Heart right ventricle (tissue), 16 donors: Measurements from ENCODE around the gene TBRG4. TPM values are rescaled to one million over a fixed set of nuclear protein-coding genes. Genes with fewer than 3 reads are reported as not detected.

Experiments used
- ATAC-seq, 8 donors: fragments of 200-7000 bp; cut with Tn5 transposase; one replicate each; pipeline ENCODE4 v1.9.1; 2020; ENCODE audit warnings: mild to moderate bottlenecking in 8 of 8, moderate library complexity in 8 of 8, moderate number of reproducible peaks in 1 of 8
- DNase-seq, 2 donors: peaks; one replicate each; pipeline ENCODE4 v3.0.0-alpha.2; 2020
- H3K27ac ChIP-seq, 10 donors: fragments of 200-600 bp; sonication (generic) in 2 of 10; one replicate each; pipeline versions ENCODE4 v1.5.0 to v1.8.0; 2020 to 2022; ENCODE audit warnings: mild to moderate bottlenecking in 3 of 10
- H3K27me3 ChIP-seq, 7 donors: fragments of 200-600 bp; one replicate each; pipeline ENCODE4 v1.8.0; 2021 to 2022; ENCODE audit warnings: mild to moderate bottlenecking in 2 of 7
- H3K36me3 ChIP-seq, 9 donors: fragments of 200-600 bp; sonication (generic) in 1 of 9; one replicate each; pipeline versions ENCODE4 v1.5.0 to v1.8.0; 2020 to 2022; ENCODE audit warnings: mild to moderate bottlenecking in 2 of 9
- H3K4me1 ChIP-seq, 9 donors: fragments of 200-600 bp; sonication (generic) in 1 of 9; one replicate each; pipeline versions ENCODE4 v1.5.0 to v1.8.0; 2020 to 2022; ENCODE audit warnings: mild to moderate bottlenecking in 4 of 9
- H3K4me3 ChIP-seq, 10 donors: fragments of 200-600 bp; sonication (generic) in 2 of 10; one replicate each; pipeline versions ENCODE4 v1.5.0 to v1.8.0; 2020 to 2022; ENCODE audit warnings: mild to moderate bottlenecking in 7 of 10, moderate library complexity in 2 of 10
- H3K9me3 ChIP-seq, 11 donors: fragments of 200-600 bp in 10 of 11; sonication (generic) in 2 of 11; one replicate each; pipeline versions ENCODE4 v1.5.0 to v1.8.0; 2013 to 2022; ENCODE audit warnings: mild to moderate bottlenecking in 2 of 11, control low read depth in 1 of 11, moderate library complexity in 1 of 11
- WGBS, 2 donors: extraction: QIAGEN DNeasy Blood & Tissue Kit; methylation state at CpG; one replicate each; pipeline ENCODE4 v1.1.7; 2013; ENCODE audit warnings: inconsistent platforms in 1 of 2; 5-methylcytosine and 5-hydroxymethylcytosine counted together
- intact Hi-C, 10 donors: fragments of 100-400 bp; cut with DNase I; formaldehyde crosslinking; loops; one replicate each; pipeline versions ENCODE4 v1.11.1 to v1.14.2; 2022
- polyA plus RNA-seq, 2 donors: library from polyadenylated mRNA; stranded (reverse); fragments of 200-250 nt; gene quantifications; one replicate each; pipeline ENCODE4 v1.2.3, GENCODE V29; 2013
- total RNA-seq, 10 donors: library from RNA; stranded (reverse); fragmentation: NEBNext Ultra II Directional in 3 of 10; extraction: Animal tissue kit (Norgen Biotek cat#: 25700) in 3 of 10; gene quantifications; one replicate each; pipeline versions ENCODE4 v1.2.1 to v1.2.4, GENCODE V29; 2021 to 2023
- TF ChIP-seq, protein P1 (sequence below), 9 donors: fragments of 200-600 bp; sonication (generic) in 2 of 9; IDR thresholded peaks; one replicate each; pipeline versions ENCODE4 v1.5.0 to v1.8.0; 2021 to 2022; ENCODE audit warnings: antibody characterized with exemption in 9 of 9, mild to moderate bottlenecking in 5 of 9, moderate library complexity in 1 of 9
- donor health status: Arrhythmogenic right ventricular cardiomyopathy.
- donor health status: ischemic (EF 13 %, LVEDD 7.1; RV severe dilation, severe dysfunction).
- donor health status: healthy with polysubstance abuse.
- donor health status: DM: no; HTN: yes; CAD: no.
- donor health status: DM: no; HTN: no; CAD: no.
- donor health status: ischemic (EF 25% LVEDD 6.9; RV normal size, moderate dysfunction).
- donor health status: ischemic (EF 25% LVEDD 5.7; RV mildly dilated, moderate dysfunction).
- donor health status: healthy.
- donor health status: DM: yes; HTN: yes; CAD: no.
- donor health status: Ischemic cardiomyopathy.
- donor health status: ischemic (EF 35%, LVEDD 5.7; RV mildly dilated, moderate dysfunction).
- donor health status: nonischemic (EF 11% LVEDD 7.7; RV severe dilation, severe dysfunction).
- donor health status: DM: yes; HTN: yes; CAD: no.
- donor health status: PGD.
- donor health status: ischemic (EF 29% LVEDD 5.4; RV normal size, mild dysfunction).
- donor health status: nonischemic (EF 23%, LVEDD 6.1; RV moderate dilation, normal function).

TBRG4 gene
- total and polyA plus RNA-seq, 12 donors = 57.1 to 93.9 (median 67.4) TPM

- no peak overlapping the region for H3K27ac ChIP-seq
- H3K27me3 ChIP-seq = no peaks in the 10 kb centered on the region
- peaks cover 0 to 55% (median 25%) of the 10 kb centered on the region in 9 donors for H3K36me3 ChIP-seq
- TF ChIP-seq, protein P1, sequence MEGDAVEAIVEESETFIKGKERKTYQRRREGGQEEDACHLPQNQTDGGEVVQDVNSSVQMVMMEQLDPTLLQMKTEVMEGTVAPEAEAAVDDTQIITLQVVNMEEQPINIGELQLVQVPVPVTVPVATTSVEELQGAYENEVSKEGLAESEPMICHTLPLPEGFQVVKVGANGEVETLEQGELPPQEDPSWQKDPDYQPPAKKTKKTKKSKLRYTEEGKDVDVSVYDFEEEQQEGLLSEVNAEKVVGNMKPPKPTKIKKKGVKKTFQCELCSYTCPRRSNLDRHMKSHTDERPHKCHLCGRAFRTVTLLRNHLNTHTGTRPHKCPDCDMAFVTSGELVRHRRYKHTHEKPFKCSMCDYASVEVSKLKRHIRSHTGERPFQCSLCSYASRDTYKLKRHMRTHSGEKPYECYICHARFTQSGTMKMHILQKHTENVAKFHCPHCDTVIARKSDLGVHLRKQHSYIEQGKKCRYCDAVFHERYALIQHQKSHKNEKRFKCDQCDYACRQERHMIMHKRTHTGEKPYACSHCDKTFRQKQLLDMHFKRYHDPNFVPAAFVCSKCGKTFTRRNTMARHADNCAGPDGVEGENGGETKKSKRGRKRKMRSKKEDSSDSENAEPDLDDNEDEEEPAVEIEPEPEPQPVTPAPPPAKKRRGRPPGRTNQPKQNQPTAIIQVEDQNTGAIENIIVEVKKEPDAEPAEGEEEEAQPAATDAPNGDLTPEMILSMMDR (IDR thresholded peaks at IDR 0.05) = no peak
- peaks cover 0 to 12% (median 5%) of the 10 kb centered on the region in 9 donors for H3K4me1 ChIP-seq
- 86% methylated on average over 9 of the region's 9 CpGs for WGBS, 2 donors
- no peaks in the 10 kb centered on the region for H3K9me3 ChIP-seq
- no peak overlapping the region for H3K4me3 ChIP-seq
- intact Hi-C loops = loop anchor here in 1 of 10 donors (10.0 kb wide), 1 partner anchor 57 kb away; no protein-coding TSS in a partner anchor
- DNase-seq (no peak), ATAC-seq (no peak)
Observed at GRCh38 chr7:45077579-45077978, 33.9 kb downstream of the TBRG4 start.

GRCh38 chr7:45076946-45077345, 34.6 kb downstream of the TBRG4 start:
- TF ChIP-seq, protein P1 (IDR thresholded peaks at IDR 0.05) = no peak

DNA sequence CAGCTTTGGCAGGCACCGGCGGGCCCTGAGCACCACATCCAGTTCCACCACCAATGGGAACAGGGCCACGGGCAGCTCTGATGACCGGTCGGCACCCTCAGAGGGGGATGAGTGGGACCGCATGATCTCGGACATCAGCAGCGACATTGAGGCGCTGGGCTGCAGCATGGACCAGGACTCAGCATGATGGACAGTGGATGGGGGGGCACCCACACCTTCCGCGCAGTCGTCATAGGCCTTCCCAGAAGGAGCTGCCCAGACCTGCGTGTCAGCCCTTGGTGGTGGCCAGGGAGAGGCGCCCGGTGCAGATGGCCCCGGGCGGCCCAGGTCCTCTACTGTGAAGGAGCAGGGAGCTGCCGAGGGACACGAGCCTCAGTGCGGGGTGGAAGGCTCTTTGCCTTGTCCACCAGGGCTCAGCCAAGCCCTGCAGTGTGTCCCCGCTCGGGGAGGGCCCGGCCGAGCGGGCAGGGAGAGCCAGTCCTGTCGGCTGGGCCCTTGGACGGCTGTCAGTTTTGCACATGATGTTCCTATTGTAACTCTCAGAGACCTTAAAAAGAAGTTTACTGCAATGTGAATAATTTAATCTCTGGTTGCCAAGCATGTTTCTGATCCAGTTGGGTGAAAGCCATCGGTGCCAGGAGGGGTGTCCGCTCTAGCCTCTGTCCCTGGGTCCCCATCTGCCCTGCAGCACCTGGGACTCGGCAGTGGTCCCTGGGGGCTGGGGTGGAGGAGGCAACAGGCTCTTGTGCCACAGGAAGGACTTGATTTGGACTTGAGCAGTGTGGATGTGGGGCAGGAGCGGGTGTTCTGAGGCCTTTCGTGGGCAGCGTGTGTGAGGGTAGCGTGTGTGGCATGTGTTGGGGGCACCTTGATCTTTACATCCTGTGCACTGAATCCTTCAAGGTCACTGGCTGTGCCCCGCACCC, 35.4 kb downstream of the TBRG4 start:
- Histone ChIP-seq H3K9me3 (no peaks in the 10 kb centered on the region), H3K27me3 (no peaks in the 10 kb centered on the region), H3K4me1 (peaks cover 0 to 12% (median 3%) of the 10 kb centered on the region in 9 donors), H3K4me3 (no peak overlapping the region), H3K27ac (no peak overlapping the region), H3K36me3 (peaks cover 0 to 69% (median 34%) of the 10 kb centered on the region in 9 donors)
- TF ChIP-seq, protein P1 (IDR thresholded peaks at IDR 0.05) = no peak
- DNase-seq (no peak), ATAC-seq (peak in 1 of 8 donors; percentile 5)
- 93% methylated on average over 35 of the region's 35 CpGs for WGBS, 2 donors
- intact Hi-C loops = loop anchor here in 2 of 10 donors (1.0 to 10.0 kb wide), 2 partner anchors 23 to 59 kb away; no protein-coding TSS in a partner anchor

More at GRCh38 chr7:45076946-45077345, 34.6 kb downstream of the TBRG4 start:
- Histone ChIP-seq H3K27me3 (no peaks in the 10 kb centered on the region), H3K9me3 (no peaks in the 10 kb centered on the region), H3K4me1 (peaks cover 0 to 12% (median 3%) of the 10 kb centered on the region in 9 donors), H3K27ac (no peak overlapping the region), H3K4me3 (no peak overlapping the region), H3K36me3 (peaks cover 0 to 61% (median 26%) of the 10 kb centered on the region in 9 donors)
- DNase-seq (no peak), ATAC-seq (no peak)
- WGBS, 2 donors = 90 to 96% methylated on average over 5 of the region's 5 CpGs
- intact Hi-C loops = loop anchor here in 2 of 10 donors (1.0 to 10.0 kb wide), 2 partner anchors 22 to 58 kb away; no protein-coding TSS in a partner anchor

DNA sequence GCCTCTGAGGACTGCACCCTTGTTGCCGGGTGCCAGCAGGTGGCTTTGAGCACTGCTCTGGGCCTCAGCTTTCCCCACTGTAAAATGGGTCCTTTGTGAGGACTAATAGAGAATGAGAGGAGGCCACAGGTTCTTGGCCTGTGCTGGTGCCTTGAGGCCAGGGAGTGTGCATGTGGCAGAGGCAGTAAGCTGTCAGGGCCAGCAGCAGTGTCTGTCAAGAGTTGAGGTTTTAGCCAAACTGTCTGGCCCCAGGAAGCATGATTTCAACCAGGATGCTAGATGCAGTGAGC, 36.2 kb downstream of the TBRG4 start:
- Histone ChIP-seq H3K9me3 (no peaks in the 10 kb centered on the region), H3K4me3 (no peak overlapping the region), H3K4me1 (peaks cover 0 to 12% (median 3%) of the 10 kb centered on the region in 9 donors), H3K27ac (no peak overlapping the region), H3K27me3 (no peaks in the 10 kb centered on the region), H3K36me3 (peaks cover 0 to 77% (median 35%) of the 10 kb centered on the region in 9 donors)
- intact Hi-C loops = loop anchor here in 1 of 10 donors (10.0 kb wide), 1 partner anchor 60 kb away; no protein-coding TSS in a partner anchor
- TF ChIP-seq, protein P1 (IDR thresholded peaks at IDR 0.05) = no peak
- WGBS, 2 donors = 88 to 93% methylated on average over 1 of the region's 1 CpG
- ATAC-seq = no peak
- DNase-seq = no peak
